Loucy (cell line): ENCODE measurements around the gene PNMA8B.

Experiments used
- CTCF ChIP-seq: fragments of 200-600 bp; sonication (generic); conservative IDR thresholded peaks from 2 replicates; pipeline ENCODE4 v1.5.1; 2014; ENCODE audit warnings: mild to moderate bottlenecking, antibody characterized with exemption, low read length
- EZH2phosphoT487 ChIP-seq: fragments of 200-600 bp; IDR thresholded peaks from 2 replicates; pipeline ENCODE4 v1.6.1; 2018; ENCODE audit warnings: antibody characterized with exemption, mild to moderate bottlenecking, moderate library complexity, borderline replicate concordance

GRCh38 chr19:46520616-46521015, 24.9 kb upstream of the PNMA8B start:
- no peak for TF ChIP-seq CTCF
- TF ChIP-seq EZH2phosphoT487: no peak
